ENCODE measurements around the gene REL. TPM values are rescaled to one million over a fixed set of nuclear protein-coding genes. Genes with fewer than 3 reads are reported as not detected.

The REL gene
- total RNA-seq, 4 donors from 2014 or later: 10.5 to 17.3 (median 12.7) TPM

DNA sequence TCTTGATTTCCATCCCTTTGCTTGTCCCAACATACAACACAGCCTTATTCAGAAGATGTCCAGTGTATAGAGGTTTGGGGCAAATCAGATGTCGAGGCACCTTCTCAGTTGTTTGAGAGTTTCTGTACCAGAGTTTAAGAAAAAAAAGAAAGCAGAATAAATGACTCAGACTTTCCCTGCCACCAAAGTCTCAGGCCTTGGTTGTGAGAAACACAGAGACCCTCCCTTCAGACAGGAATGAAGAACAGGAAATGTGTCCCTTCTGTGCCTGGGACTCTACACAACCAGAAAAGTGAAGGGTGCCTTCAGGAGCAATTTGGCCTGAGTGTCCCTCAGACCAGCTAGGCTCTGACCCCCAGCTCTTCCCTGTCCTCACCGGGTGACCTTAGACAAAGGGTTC lies 37.3 kb upstream of the REL start:
- no peaks in the 10 kb centered on the region for H3K9me3 ChIP-seq
- WGBS, 2 donors: 86 to 94% methylated on average over 2 of the region's 2 CpGs

DNA sequence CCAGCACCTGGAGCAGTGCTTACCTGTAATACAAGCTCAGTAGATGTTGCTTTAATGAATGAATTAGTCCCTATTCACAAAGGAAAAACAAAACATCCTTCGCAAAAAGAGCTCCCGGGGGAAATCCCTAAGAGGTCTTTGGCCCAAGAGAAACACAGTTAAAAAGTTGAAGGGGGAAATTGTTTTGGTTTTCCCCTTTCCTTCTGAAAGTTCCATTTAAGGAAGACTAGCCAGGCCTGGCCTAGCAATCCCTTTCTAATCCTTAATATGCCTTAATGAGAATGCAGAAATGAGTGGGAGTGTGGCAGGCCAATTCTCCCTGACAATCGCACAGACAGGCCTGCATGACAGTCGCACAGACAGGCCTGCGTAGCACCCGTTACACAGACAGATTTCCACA lies 33.5 kb upstream of the REL start:
- no peak for DNase-seq (ENCODE audit: low spot score in 2 of 2)

More for the DNA sequence above, 37.3 kb upstream of the REL start:
- TF ChIP-seq POLR2A (IDR thresholded peaks at IDR 0.05) (no peak), EP300 (IDR thresholded peaks at IDR 0.05) (no peak)
- TF ChIP-seq, protein P1, sequence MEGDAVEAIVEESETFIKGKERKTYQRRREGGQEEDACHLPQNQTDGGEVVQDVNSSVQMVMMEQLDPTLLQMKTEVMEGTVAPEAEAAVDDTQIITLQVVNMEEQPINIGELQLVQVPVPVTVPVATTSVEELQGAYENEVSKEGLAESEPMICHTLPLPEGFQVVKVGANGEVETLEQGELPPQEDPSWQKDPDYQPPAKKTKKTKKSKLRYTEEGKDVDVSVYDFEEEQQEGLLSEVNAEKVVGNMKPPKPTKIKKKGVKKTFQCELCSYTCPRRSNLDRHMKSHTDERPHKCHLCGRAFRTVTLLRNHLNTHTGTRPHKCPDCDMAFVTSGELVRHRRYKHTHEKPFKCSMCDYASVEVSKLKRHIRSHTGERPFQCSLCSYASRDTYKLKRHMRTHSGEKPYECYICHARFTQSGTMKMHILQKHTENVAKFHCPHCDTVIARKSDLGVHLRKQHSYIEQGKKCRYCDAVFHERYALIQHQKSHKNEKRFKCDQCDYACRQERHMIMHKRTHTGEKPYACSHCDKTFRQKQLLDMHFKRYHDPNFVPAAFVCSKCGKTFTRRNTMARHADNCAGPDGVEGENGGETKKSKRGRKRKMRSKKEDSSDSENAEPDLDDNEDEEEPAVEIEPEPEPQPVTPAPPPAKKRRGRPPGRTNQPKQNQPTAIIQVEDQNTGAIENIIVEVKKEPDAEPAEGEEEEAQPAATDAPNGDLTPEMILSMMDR (IDR thresholded peaks at IDR 0.05): no peak
- Histone ChIP-seq H3K27me3 (no peaks in the 10 kb centered on the region), H3K4me3 (no peak overlapping the region), H3K27ac (no peak overlapping the region), H3K4me1 (no peaks in the 10 kb centered on the region), H3K36me3 (no peaks in the 10 kb centered on the region)
- no peak for DNase-seq (ENCODE audit: low spot score in 2 of 2)

DNA sequence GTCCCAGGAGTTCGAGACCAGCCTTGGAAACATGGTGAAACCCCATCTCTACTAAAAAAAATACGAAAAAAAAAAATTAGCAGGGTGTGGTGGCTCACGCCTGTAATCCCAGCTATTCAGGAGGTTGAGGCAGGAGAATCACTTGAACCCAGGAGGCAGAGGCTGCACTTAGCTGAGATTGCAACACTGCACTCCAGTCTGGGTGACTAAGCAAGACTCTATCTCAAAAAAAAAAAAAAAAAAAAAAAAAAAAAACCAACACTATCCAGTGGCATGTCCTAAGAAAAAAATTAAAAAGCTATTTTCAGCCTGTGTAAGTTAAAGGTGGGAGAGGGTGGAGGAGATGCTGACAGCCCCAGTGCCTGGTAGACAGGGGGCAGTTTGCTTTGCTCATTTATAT lies 32.2 kb upstream of the REL start:
- no peaks in the 10 kb centered on the region for H3K9me3 ChIP-seq
- no peak overlapping the region for H3K4me3 ChIP-seq
- 90 to 95% methylated on average over 3 of the region's 3 CpGs for WGBS, 2 donors
- H3K4me1 ChIP-seq: no peaks in the 10 kb centered on the region
- no peaks in the 10 kb centered on the region for H3K36me3 ChIP-seq
- H3K27me3 ChIP-seq: no peaks in the 10 kb centered on the region
- H3K27ac ChIP-seq: no peak overlapping the region
- TF ChIP-seq, protein P1 (IDR thresholded peaks at IDR 0.05): no peak
- no peak for TF ChIP-seq POLR2A (IDR thresholded peaks at IDR 0.05)
- no peak for TF ChIP-seq EP300 (IDR thresholded peaks at IDR 0.05)
- no peak for DNase-seq (ENCODE audit: low spot score in 2 of 2)

More for the DNA sequence above, 33.5 kb upstream of the REL start:
- no peaks in the 10 kb centered on the region for H3K36me3 ChIP-seq
- 39 to 57% methylated on average over 6 of the region's 6 CpGs for WGBS, 2 donors
- H3K27me3 ChIP-seq: no peaks in the 10 kb centered on the region
- no peaks in the 10 kb centered on the region for H3K4me1 ChIP-seq
- H3K4me3 ChIP-seq: no peak overlapping the region
- TF ChIP-seq POLR2A (IDR thresholded peaks at IDR 0.05) (no peak), EP300 (IDR thresholded peaks at IDR 0.05) (no peak)
- TF ChIP-seq, protein P1 (IDR thresholded peaks at IDR 0.05): no peak
- H3K9me3 ChIP-seq: no peaks in the 10 kb centered on the region
- H3K27ac ChIP-seq: no peak overlapping the region

DNA sequence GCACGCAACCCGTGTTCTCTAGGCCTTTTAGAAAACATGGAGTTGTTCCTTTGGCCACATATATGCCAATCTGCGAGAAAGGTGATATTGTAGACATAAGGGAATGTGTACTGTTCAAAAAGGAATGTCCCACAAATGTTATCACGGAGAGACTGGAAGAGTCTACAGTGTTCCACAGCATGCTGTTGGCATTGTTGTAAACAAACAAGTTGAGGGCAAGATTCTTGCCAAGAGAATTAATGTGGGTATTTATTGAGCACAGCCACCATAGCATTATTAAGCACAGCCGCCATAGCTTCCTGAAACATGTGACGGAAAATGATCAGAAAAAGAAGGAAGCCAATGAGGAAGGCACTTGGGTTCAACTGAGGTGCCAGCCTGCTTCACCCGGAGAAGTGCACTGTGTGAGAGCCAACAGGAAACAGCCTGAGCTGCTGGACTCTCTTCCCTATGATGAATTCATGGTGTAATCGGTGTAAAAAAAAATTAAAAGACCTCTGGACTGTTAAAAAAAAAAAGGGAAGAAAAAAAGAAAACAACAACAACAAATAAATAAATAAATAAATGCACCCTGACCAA lies 29.0 kb upstream of the REL start:
- no peak overlapping the region for H3K27ac ChIP-seq
- H3K9me3 ChIP-seq: no peaks in the 10 kb centered on the region
- peak in 1 of 2 donors; percentile 30 for DNase-seq (ENCODE audit: low spot score in 2 of 2)
- TF ChIP-seq POLR2A (IDR thresholded peaks at IDR 0.05) (no peak), EP300 (IDR thresholded peaks at IDR 0.05) (peak; percentile 49 to 50)
- WGBS, 2 donors: 81 to 87% methylated on average over 8 of the region's 8 CpGs
- H3K27me3 ChIP-seq: no peaks in the 10 kb centered on the region
- H3K36me3 ChIP-seq: no peaks in the 10 kb centered on the region
- no peaks in the 10 kb centered on the region for H3K4me1 ChIP-seq
- no peak overlapping the region for H3K4me3 ChIP-seq

DNA sequence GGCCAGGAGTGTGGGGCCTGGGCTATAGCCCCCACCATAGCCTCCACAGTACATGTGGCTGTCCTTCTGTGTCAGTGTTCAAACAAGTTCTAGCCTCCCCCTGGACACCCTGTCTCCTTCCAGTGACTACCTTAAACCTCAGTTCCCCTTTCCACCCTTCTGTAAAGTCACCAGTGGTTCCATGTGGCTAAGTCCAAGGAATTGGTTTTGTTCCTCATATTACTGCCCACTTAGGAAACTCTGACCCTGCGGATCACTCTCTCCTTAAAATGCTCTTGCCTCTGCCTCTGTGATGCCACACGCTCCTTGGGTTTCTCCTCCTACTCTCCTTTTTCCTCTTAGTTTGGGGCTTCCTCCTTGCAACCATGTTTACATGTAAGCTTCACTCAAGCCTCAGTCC lies 27.8 kb upstream of the REL start:
- WGBS, 2 donors: 79 to 80% methylated on average over 2 of the region's 2 CpGs
- no peaks in the 10 kb centered on the region for H3K4me1 ChIP-seq
- no peak for DNase-seq (ENCODE audit: low spot score in 2 of 2)

More for the DNA sequence above, 27.8 kb upstream of the REL start:
- Histone ChIP-seq H3K27me3 (no peaks in the 10 kb centered on the region), H3K4me3 (no peak overlapping the region), H3K27ac (no peak overlapping the region), H3K36me3 (no peaks in the 10 kb centered on the region), H3K9me3 (no peaks in the 10 kb centered on the region)
- TF ChIP-seq, protein P1 (IDR thresholded peaks at IDR 0.05): no peak
- TF ChIP-seq POLR2A (IDR thresholded peaks at IDR 0.05): no peak
- no peak for TF ChIP-seq EP300 (IDR thresholded peaks at IDR 0.05)

Measured in tibial nerve (tissue), 4 donors.